HG03469 (cell line): ENCODE data around the gene ZPBP2.
A peak's percentile ranks its signal among the peaks of the same experiment; 100 is the strongest.
"Not testable (repeated sequence)": the region's sequence is repeated elsewhere in the genome, so short reads cannot be mapped to it uniquely, and the experiment has no call there.

Source experiments
- ATAC-seq: cut with Tn5 transposase; IDR thresholded peaks from one replicate; pipeline ENCODE4 v1.9.1; 2021; ENCODE audit warnings: mild to moderate bottlenecking, moderate library complexity, moderate number of reproducible peaks; ENCODE audit not compliant: unreplicated experiment

ZPBP2 gene

GRCh38 chr17:39854909-39855308 is 13.1 kb upstream of the ZPBP2 start:
- ATAC-seq: no peak

DNA sequence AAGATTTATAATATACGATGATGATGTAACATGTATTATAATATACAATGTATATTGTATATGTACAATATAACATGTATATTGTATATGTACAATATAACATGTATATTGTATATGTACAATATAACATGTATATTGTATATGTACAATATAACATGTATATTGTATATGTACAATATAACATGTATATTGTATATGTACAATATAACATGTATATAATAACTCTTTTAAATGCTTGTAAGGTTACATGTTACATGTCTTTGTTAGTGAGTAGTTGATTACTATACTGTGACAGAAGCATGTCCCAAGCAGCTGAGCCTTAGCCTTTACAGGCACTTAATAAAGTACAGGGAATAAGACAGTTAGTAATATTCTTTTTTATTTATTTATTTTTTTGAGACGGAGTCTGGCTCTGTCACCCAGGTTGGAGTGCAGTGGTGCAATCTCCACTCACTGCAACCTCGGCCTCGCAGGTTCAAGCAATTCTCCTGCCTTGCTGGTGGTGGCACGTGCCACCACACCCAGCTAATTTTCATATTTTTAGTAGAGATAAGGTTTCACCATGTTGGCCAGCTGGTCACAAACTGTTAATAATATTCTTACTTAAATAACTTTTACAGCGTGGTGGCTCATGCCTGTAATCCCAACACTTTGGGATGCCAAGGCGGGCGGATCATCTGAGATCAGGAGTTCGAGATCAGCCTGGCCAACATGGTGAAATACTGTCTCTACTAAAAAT is 11.9 kb upstream of the ZPBP2 start:
- ATAC-seq: not testable (repeated sequence)

GRCh38 chr17:39861235-39861634 is 6.8 kb upstream of the ZPBP2 start:
- no peak for ATAC-seq

DNA sequence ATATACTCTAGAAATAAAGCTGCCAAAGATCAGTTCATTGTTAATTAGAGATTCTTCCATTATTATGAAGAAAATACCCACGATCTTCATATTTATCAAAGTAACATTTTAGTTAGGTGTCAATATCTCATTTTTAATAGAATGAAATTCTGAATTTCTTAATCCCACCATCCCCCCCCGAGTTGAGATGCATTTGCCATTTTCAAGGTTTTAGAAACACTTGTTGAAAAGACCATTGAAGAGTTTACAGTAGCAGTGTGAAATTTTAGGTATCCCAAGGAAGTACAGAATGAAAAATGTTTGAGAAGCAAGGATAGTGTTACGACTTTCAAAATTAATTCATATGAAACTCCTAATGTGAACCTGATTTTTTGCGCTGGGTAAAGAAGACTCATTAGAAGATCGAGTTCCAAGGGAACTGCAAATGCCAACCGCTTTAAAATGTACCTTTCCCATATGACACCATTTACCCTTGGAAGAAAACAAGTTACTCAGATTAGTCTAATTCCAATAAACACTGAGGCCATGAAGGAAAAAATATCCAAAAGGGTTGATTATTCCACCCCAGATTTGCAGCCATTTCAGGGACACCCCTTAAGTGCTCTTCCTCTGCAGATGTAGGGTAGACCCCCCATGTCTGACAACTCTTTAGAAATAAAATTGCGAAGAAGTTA is 4.6 kb upstream of the ZPBP2 start:
- no peak for ATAC-seq

- ATAC-seq: peak; percentile 23
Measured at GRCh38 chr17:39863918-39864746, 3.9 kb upstream of the ZPBP2 start, which contains the start of gene IKZF3. IKZF3 (minus strand) TSS chr17:39864312; CDS start chr17:39864126, 186 bp downstream.

DNA sequence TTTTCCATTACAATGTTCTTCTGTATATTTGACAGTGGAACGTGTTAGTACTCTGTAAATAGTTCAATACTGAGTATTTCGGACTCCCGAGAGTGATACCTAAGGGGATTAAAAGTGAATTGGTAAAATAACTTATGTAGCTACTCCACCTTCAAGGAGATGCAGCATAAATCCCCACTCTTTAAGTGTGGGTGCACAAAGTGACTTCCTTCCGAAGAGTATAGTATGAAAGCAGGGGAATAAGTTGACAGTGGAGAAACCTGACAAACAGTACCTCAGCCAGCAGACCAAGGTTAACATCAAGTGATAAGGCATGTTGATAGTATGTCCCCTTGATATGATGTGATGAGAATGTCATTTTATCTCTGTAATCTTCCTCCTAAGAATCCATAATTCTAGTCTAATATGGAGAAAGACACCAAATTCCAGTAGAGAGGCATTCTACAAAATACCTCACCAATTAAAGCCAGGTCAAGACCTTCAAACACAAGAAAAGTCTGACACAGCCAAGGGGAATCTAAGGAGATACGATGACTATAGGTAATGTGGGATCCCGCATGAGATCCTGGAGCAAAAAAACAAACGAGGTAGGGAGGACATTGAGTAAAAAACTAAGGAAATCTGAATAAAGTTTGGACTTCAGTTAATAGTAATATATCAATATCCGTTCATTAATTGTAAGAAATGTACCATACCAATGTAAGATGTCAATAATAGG is 1.8 kb upstream of the ZPBP2 start:
- ATAC-seq: no peak

DNA sequence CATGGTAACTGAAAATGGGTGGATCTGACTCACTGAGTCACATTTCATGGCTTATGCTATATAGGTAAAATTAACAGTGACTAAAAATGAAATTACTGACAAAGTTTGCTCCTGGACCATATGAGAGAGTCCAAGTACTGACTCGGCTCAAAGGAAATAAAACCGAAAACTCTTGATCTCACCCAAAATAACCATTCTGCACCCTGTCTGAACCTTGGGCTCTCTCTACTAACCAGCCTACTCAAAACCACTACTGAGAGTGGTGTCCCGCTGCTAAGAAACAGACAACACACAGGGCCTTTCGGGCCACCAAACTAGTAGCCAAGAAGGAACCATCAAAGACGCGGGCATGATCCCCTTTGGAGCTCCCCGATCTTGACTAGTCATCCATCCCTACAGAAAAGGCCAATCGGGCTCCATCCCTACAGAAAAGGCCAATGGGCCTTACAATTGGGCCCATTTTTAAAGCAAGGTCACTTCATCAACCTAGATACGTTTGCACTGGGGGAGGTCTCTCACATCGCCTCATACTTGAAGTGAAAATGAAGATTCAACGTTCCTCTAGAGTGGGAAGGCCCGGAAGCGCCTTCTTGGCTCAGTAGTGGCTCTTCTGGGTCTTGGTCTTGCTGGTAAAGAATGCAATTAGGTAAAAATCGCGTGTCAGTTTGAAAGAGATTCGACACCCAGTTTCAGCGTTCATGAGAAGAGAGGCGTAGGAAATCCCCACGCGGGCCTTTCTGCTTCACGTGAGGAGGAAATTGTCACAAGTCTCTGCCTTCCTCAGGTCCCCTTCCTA is 720 bp upstream of the ZPBP2 start:
- ATAC-seq: peak; percentile 33

DNA sequence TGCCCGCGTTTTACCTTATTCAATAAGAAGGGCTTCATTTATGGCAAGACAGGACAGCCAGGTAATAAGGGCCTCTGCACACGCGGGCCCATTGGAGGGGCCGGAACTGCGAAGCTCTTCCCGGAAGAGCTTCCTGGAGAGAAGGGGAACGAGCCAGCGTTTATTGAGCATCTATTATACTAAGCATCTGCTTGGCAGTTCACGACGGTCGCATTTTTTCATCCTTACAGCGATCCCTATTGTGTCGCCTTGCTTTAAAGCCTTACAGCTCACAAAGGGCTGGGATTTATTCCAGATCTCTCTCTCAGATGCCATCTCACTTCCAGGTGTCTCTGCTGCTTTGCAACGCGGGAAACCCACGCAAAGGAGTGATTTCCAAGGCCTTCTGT is 546 bp downstream of the ZPBP2 start:
- ATAC-seq: no peak

GRCh38 chr17:39870776-39871175 is 2.8 kb downstream of the ZPBP2 start:
- ATAC-seq: no peak

- no peak for ATAC-seq
Measured at GRCh38 chr17:39871801-39872200, 3.8 kb downstream of the ZPBP2 start.

- no peak for ATAC-seq
Measured at GRCh38 chr17:39872751-39873150, 4.7 kb downstream of the ZPBP2 start.

- ATAC-seq: not testable (repeated sequence)
Measured at GRCh38 chr17:39886102-39886501, 18.1 kb downstream of the ZPBP2 start.

DNA sequence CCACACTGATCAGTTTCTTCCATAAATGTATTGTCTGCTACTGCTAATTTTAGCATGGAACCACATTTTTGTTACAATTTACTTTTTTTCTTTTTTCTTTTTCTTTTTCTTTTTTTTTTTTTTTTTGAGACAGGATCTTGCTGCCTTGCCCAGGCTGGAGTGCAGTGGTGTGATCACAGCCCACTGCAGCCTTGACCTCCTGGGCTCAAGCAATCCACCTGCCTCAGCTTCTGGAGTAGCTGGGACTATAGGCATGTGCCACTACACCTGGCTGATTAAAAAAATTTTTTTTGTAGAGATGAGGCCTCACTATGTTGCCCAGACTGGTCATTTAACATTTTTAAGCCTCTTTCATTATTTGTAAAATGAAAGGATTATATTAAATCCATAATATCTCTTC is 19.1 kb downstream of the ZPBP2 start:
- no peak for ATAC-seq

GRCh38 chr17:39889200-39889599 is 21.2 kb downstream of the ZPBP2 start:
- no peak for ATAC-seq

GRCh38 chr17:39894681-39895376 is 26.8 kb downstream of the ZPBP2 start:
- ATAC-seq: no peak

GRCh38 chr17:39898088-39898487 is 30.1 kb downstream of the ZPBP2 start:
- ATAC-seq: no peak

DNA sequence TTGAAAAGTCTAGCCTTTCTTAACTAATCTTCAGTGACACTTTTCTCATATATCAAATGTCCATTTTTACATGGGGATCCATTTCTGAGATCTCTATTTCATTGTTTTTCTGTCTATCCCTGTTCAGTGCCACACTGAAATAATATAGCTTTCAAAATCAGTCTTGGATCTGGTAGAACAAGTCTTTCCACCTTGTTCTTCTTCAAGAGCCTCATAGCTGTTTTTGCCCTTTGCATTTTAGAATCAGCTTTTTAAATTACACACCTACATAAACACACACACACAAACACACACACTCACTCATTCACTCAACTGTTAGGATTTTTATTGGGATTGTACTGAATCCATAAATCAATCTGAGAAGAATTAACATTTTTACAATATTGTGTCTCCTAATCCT is 31.2 kb downstream of the ZPBP2 start:
- ATAC-seq: no peak

DNA sequence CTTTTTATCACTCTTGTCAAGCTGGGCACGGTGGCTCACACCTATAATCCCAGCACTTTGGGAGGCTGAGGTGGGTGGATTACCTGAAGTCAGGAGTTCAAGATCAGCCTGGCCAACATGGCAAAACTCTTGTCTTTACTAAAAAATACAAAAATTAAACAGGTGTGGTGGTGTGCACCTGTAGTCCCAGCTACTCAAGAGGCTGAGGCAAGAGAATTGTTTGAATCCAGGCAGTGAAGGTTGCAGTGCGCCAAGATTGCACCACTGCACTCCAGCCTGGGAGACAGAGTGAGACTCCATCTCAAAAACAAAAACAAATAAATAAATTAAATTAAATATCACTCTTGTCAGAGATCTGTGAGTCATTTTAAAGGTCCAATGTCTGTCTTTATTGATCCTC is 34.0 kb downstream of the ZPBP2 start:
- not testable (repeated sequence) for ATAC-seq

DNA sequence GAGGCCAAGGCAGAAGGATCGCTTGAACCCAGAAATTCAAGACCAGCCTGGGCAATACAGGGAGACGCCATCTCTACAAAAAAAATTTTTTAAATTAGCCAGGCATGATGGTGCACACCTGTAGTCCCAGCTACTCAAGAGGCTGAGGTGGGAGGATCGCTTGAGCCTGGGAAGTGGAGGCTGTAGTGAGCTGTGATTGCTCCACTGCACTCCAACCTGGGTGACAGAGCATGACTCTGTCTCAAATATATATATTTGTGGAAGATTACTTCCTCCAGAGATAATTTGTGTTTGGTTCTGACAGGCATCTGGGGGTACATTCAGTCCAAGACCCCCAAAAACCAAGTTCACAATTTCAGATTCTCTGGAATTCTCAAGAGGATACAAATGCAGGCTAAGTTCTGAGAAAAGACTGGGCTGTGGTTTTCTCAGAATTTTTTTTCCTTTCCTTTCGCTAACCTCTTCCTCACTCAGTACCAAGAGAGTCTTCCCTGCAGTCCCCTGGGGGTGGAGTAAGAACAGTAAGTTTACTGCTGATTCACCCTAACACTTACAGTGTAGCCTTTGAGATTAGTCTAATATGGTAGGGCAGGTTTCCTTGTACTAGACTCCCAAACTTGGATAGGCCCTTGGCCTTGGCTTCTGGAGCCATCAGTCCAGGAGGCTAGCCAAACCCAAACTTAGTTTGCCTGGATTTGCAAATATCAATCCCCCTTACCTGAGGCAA is 35.3 kb downstream of the ZPBP2 start:
- ATAC-seq: no peak
